Measurements from ENCODE around the gene NELL1. TPM values are rescaled to one million over a fixed set of nuclear protein-coding genes. Genes with fewer than 3 reads are reported as not detected.

NELL1 gene
- total and polyA plus RNA-seq, 2 donors (not counting 1 experiment from before 2014, with no cell fraction given), result not detected

- H3K79me2 ChIP-seq (ENCODE audit: control insufficient read depth, insufficient read depth, low read length), result no peaks in the 10 kb centered on the region
- H3K9me3 ChIP-seq (ENCODE audit: control insufficient read depth, insufficient read depth, low read depth, low read length), result no peaks in the 10 kb centered on the region
- no peaks in the 10 kb centered on the region for H3K4me1 ChIP-seq (ENCODE audit: control insufficient read depth, extremely low read depth, insufficient read depth, low read length)
- no peaks in the 10 kb centered on the region for H4K20me1 ChIP-seq (ENCODE audit: control insufficient read depth, extremely low read depth, insufficient read depth, low read length)
- H3K27me3 ChIP-seq (ENCODE audit: control insufficient read depth, insufficient read depth, low read length), result no peaks in the 10 kb centered on the region
- no peak overlapping the region for H3K4me3 ChIP-seq (replicated peaks in 1 of 4; ENCODE audit: control extremely low read depth in 1 of 4, insufficient read depth in 1 of 4, low read depth in 3 of 4, low read length in 4 of 4)
- no peaks in the 10 kb centered on the region for H3K36me3 ChIP-seq (ENCODE audit: control insufficient read depth, insufficient read depth, low read length)
- H3K27ac ChIP-seq (ENCODE audit: insufficient read depth, low read length), result no peak overlapping the region
- no peak overlapping the region for H2AFZ ChIP-seq (ENCODE audit: low read length)
- TF ChIP-seq CTCF (conservative IDR thresholded peaks at IDR 0.05 in 1 of 2, IDR thresholded peaks at IDR 0.05 in 1 of 2; ENCODE audit: low read depth in 1 of 2, low read length in 2 of 2) (no peak), EZH2 (IDR thresholded peaks at IDR 0.05; ENCODE audit: low read length, missing control alignments) (no peak)
- no peak overlapping the region for H3K4me2 ChIP-seq (ENCODE audit: extremely low read depth, insufficient read depth, low read length)
- H3K9ac ChIP-seq (ENCODE audit: insufficient read depth, low read length), result no peak overlapping the region
- DNase-seq (ENCODE audit: low read depth in 2 of 2), result no peak
Observed at GRCh38 chr11:21427726-21428125, 758.3 kb downstream of the NELL1 start.

- Histone ChIP-seq H3K4me2 (ENCODE audit: extremely low read depth, insufficient read depth, low read length) (no peak overlapping the region), H2AFZ (ENCODE audit: low read length) (no peak overlapping the region), H3K27me3 (ENCODE audit: control insufficient read depth, insufficient read depth, low read length) (no peaks in the 10 kb centered on the region), H3K4me1 (ENCODE audit: control insufficient read depth, extremely low read depth, insufficient read depth, low read length) (no peaks in the 10 kb centered on the region), H3K9ac (ENCODE audit: insufficient read depth, low read length) (no peak overlapping the region), H3K36me3 (ENCODE audit: control insufficient read depth, insufficient read depth, low read length) (no peaks in the 10 kb centered on the region), H3K4me3 (replicated peaks in 1 of 4; ENCODE audit: control extremely low read depth in 1 of 4, insufficient read depth in 1 of 4, low read depth in 3 of 4, low read length in 4 of 4) (no peak overlapping the region), H4K20me1 (ENCODE audit: control insufficient read depth, extremely low read depth, insufficient read depth, low read length) (no peaks in the 10 kb centered on the region), H3K27ac (ENCODE audit: insufficient read depth, low read length) (no peak overlapping the region), H3K79me2 (ENCODE audit: control insufficient read depth, insufficient read depth, low read length) (no peaks in the 10 kb centered on the region), H3K9me3 (ENCODE audit: control insufficient read depth, insufficient read depth, low read depth, low read length) (no peaks in the 10 kb centered on the region)
- DNase-seq (ENCODE audit: low read depth in 2 of 2), result no peak
- TF ChIP-seq CTCF (conservative IDR thresholded peaks at IDR 0.05 in 1 of 2, IDR thresholded peaks at IDR 0.05 in 1 of 2; ENCODE audit: low read depth in 1 of 2, low read length in 2 of 2), result no peak
- no peak for TF ChIP-seq EZH2 (IDR thresholded peaks at IDR 0.05; ENCODE audit: low read length, missing control alignments)
Observed at GRCh38 chr11:21428796-21429195, 759.4 kb downstream of the NELL1 start.

GRCh38 chr11:21429401-21429800, 760.0 kb downstream of the NELL1 start:
- Histone ChIP-seq H3K4me2 (ENCODE audit: extremely low read depth, insufficient read depth, low read length) (no peak overlapping the region), H2AFZ (ENCODE audit: low read length) (no peak overlapping the region), H4K20me1 (ENCODE audit: control insufficient read depth, extremely low read depth, insufficient read depth, low read length) (no peaks in the 10 kb centered on the region), H3K9ac (ENCODE audit: insufficient read depth, low read length) (no peak overlapping the region), H3K79me2 (ENCODE audit: control insufficient read depth, insufficient read depth, low read length) (no peaks in the 10 kb centered on the region), H3K36me3 (ENCODE audit: control insufficient read depth, insufficient read depth, low read length) (no peaks in the 10 kb centered on the region), H3K27me3 (ENCODE audit: control insufficient read depth, insufficient read depth, low read length) (no peaks in the 10 kb centered on the region), H3K27ac (ENCODE audit: insufficient read depth, low read length) (no peak overlapping the region), H3K4me1 (ENCODE audit: control insufficient read depth, extremely low read depth, insufficient read depth, low read length) (no peaks in the 10 kb centered on the region), H3K4me3 (replicated peaks in 1 of 4; ENCODE audit: control extremely low read depth in 1 of 4, insufficient read depth in 1 of 4, low read depth in 3 of 4, low read length in 4 of 4) (no peak overlapping the region), H3K9me3 (ENCODE audit: control insufficient read depth, insufficient read depth, low read depth, low read length) (no peaks in the 10 kb centered on the region)
- no peak for TF ChIP-seq CTCF (conservative IDR thresholded peaks at IDR 0.05 in 1 of 2, IDR thresholded peaks at IDR 0.05 in 1 of 2; ENCODE audit: low read depth in 1 of 2, low read length in 2 of 2)
- no peak for TF ChIP-seq EZH2 (IDR thresholded peaks at IDR 0.05; ENCODE audit: low read length, missing control alignments)
- DNase-seq (ENCODE audit: low read depth in 2 of 2), result no peak
